HG02943 (cell line): ENCODE data around the gene STPG4.

ENCODE experiments used
- ATAC-seq: cut with Tn5 transposase; IDR thresholded peaks from one replicate; pipeline ENCODE4 v1.9.1; 2021; ENCODE audit warnings: mild to moderate bottlenecking, low read depth, moderate library complexity; ENCODE audit not compliant: unreplicated experiment

The STPG4 gene

GRCh38 chr2:47058003-47058931, 96.8 kb downstream of the STPG4 start:
- ATAC-seq: no peak

DNA sequence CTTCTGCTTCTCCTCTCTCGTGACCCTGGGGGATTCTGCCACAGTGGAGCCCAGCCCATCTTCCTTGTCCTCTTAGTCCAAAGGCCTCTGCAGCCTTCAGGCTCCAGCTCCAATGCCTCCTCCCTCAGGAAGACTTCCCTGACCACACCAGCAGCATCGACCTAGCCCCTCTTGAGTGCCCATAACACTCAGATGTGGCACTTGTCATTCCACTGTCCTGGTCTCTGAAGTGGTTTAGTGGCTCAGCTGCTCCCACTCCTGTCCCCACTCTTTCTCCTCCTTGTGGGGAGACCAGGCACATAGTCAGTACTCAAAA, 97.5 kb downstream of the STPG4 start:
- ATAC-seq: no peak

- ATAC-seq: no peak
Measured at GRCh38 chr2:47056868-47057686, 98.0 kb downstream of the STPG4 start.

DNA sequence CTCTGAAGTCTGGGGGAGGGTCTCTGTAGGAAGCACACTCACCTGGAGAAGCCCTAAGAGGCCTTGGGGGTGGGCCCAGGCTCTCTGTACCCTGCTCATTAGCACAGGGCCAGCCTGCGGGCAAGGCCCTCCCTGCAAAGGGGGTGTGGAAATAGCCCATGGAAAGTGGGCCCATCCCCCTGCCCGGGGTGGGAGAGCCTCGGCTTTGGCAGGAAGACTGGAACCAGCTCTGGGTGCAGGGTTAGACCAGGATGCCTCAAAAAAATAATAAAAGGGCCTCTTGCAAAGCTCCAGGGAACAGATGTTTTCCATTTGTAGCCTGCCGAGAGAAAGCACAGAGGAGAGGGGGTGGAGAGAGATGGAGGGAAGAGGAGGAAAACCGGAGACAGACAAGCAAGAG, 98.7 kb downstream of the STPG4 start:
- no peak for ATAC-seq

GRCh38 chr2:47054868-47055267, 100.2 kb downstream of the STPG4 start:
- no peak for ATAC-seq

GRCh38 chr2:47054036-47054555, 101.0 kb downstream of the STPG4 start:
- no peak for ATAC-seq

- ATAC-seq: no peak
Measured at GRCh38 chr2:47052847-47053246, 102.3 kb downstream of the STPG4 start.

- no peak for ATAC-seq
Measured at GRCh38 chr2:47051562-47051961, 103.5 kb downstream of the STPG4 start.

DNA sequence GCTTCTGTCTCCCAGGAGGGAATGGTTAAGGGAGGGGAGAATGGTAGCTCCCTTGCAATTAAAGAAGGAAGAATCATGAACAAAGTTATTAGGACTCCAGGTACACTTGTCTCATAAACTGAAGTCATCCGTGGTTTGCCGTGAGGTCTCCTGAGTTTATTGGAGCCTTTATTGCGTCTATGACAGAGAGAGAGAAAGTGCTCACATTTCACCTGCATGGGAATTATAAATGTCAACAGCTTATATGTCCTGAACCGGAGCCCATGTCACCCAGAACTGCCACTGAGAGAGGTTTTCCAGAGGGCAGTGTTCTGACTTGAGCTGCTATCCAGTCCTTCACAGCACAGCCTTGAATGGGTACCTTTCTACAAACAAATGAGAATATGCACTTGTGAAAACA, 104.3 kb downstream of the STPG4 start:
- no peak for ATAC-seq

- no peak for ATAC-seq
Measured at GRCh38 chr2:47050021-47050760, 104.9 kb downstream of the STPG4 start.

GRCh38 chr2:47049502-47049901, 105.6 kb downstream of the STPG4 start:
- no peak for ATAC-seq

GRCh38 chr2:47048801-47049480, 106.2 kb downstream of the STPG4 start:
- ATAC-seq: no peak

DNA sequence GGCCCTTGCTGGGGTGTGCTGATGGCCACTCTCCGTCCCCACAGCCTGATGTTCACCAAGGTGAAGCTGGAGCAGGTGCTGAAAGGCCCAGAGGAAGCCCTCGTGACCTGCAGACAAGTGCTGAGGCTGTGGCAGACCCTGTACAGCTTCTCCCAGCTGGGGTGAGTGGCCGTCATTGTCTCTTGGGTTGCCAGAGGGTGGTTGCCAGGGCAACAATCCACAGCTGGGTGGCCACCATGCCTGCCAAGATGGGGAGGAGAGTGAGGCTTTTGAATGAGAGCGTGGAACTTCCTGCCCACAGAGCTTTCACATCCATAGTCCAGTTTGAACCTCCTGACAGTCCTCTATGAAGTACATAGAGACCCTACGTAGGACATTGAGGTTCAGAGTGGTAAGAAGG, 108.8 kb downstream of the STPG4 start:
- no peak for ATAC-seq

GRCh38 chr2:47043891-47044239, 111.2 kb downstream of the STPG4 start:
- ATAC-seq: no peak

DNA sequence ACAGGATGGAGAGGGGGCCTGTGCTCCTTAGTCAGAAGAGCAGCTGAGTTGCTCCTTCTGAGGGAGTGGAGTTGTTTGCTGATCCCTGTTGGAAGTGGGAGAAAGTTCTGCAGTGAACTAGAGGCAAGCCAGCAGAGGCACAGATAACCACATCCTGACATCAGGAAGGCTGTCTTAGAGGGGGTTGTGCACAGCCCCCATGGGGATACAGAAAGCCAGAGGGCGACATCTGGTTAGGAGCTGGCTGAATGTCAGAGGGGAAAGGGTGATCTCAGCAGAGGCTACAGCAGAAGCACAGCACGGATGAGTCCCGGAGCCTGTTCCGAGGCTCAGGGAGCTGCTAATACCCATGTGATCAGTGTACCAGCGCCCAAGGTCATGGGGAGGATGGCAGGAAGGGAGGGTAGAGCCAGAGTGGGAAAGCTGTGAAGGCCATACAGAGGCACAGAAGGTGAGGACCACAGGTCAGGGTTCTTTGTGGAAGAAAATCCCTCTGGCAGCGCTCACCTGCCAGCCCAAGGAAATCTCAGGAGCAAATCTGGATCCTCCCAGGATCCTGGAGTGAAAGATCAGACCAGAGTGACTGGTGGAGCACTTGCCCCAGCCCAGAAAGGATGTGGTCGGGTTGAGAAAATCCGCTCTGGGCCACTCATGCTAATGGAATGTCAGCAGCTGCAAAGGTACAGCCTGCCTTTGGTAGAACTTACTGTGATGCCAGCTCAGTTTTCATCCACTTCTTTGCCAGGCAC, 111.8 kb downstream of the STPG4 start:
- no peak for ATAC-seq

DNA sequence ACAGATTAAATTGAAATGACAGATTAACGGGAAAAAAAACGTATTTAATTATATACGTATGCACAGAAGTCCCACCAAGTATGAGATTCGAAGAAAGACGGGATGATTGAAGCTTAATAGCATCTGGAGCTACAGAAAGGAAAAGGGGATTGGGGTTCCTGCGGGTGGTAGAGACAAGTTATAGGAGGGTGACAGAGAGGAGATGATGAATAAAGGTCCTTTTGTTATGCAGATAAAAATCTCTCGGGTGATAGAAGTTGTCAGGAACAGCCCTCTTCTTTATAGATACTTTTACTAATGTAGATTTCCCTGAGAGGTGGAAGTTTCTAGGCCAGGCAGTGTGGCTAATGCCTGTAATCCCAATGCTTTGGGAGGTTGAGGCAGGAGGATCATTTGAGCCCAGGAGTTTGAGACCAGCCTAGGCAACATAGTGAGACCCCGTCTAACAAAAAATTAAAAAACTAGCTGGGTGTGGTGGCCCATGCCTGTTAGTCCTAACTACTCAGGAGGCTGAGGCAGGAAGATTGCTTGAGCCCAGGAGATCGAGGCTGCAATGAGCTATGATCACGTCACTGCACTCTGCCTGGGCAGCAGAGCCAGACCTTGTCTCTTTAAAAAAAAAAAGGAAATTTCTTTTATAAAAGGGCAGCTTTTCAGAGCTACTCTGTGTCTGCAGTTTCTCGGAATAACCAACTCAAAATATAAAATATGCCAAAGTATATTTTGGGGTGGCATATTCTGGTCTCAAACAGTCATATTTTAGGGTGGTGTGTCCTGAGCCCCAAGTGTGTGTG, 113.0 kb downstream of the STPG4 start:
- no peak for ATAC-seq

GRCh38 chr2:47041063-47041462, 114.0 kb downstream of the STPG4 start:
- ATAC-seq: no peak

DNA sequence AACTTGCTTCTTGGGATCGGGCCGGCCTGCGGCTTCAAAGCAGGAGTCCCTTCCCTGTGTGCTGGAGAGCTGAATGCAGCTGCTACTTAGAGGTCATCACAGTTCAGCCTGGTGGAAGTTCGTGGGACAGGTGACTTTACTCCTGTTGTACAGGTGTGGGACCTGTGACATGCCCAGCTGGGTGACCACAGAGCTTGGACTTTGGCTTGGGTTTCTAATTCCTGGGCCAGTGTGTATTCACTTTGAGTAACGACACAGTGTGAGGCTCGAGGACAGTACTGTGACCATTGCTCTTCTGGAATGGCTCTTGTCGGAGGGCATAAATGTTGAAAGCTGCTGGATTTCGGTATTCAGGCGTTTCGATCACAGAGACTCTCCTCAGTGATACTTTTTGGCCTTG, 114.5 kb downstream of the STPG4 start:
- ATAC-seq: no peak
